Stimulated activated CD4-positive, alpha-beta T cell treated with anti-CD3 and anti-CD28 coated beads, Interleukin-1b, Interleukin-23, amount 100 ng/mL, for 24 hours (primary cell): Measurements from ENCODE around the gene BCAS3.
"Not testable (repeated sequence)": the region's sequence is repeated elsewhere in the genome, so short reads cannot be mapped to it uniquely, and the experiment has no call there.

ENCODE experiments used
- DNase-seq, 4 experiments: peaks; one replicate each; pipeline ENCODE4 v3.0.0-alpha.2; 2020; ENCODE audit warnings: low read depth in 4 of 4, low spot score in 1 of 4

Gene BCAS3

DNA sequence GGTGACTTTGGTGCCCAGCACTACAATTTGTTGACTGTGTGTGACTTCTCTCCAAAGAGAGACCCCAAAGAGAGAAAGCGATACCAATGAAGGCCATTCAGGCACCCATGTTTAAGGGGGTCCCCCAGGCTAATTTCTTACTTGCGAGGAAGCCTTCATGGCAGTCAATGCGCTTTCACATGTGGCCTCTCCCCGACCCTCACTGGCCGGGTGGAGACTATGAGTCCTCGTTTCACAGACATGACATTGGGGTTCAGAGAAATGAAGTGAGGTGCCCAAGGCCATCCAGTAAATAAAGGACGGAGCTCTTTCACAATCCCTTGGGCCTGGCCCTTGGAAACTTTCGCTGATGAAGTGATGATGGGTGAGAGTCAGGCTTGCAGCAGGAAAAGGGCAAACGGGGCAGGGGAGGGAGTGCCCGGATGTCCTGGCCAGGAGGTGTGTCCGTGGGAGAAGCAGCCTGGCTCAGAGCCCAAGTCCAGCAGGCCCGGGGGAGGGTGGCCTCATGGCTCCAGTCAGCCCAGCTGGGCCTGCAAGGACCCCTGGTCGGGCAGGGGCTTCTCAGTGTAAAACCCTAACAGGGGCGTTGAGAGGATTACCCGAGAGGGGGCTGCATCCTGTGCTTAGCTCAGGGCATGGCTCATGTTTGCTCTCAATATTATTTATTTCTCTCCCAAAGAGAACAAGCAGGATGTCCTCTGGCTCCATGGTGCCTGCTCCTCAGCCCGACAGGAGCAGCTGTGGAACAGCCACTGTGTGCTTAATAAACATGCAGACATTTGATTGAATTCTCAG lies 736.7 kb downstream of the BCAS3 start:
- DNase-seq, result no peak

DNA sequence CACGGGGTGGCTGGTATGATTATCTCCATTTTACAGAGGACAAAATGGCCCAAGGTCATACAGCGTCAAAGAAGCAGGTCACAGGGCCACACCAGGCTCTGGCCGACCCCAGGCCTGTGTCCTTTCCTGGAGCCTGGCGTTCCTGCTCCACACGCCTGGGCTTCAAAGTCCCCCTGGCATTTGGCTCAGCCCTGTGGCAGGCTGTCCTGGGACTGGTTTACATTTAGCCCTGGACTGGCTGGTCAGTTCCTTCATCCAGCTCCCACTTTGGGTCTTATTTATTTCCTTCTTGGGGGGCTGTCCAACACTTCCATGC lies 737.2 kb downstream of the BCAS3 start:
- DNase-seq, result no peak

- no peak for DNase-seq
Observed at GRCh38 chr17:61415374-61416210, 737.9 kb downstream of the BCAS3 start.

- no peak for DNase-seq
Observed at GRCh38 chr17:61416211-61416539, 738.5 kb downstream of the BCAS3 start.

DNA sequence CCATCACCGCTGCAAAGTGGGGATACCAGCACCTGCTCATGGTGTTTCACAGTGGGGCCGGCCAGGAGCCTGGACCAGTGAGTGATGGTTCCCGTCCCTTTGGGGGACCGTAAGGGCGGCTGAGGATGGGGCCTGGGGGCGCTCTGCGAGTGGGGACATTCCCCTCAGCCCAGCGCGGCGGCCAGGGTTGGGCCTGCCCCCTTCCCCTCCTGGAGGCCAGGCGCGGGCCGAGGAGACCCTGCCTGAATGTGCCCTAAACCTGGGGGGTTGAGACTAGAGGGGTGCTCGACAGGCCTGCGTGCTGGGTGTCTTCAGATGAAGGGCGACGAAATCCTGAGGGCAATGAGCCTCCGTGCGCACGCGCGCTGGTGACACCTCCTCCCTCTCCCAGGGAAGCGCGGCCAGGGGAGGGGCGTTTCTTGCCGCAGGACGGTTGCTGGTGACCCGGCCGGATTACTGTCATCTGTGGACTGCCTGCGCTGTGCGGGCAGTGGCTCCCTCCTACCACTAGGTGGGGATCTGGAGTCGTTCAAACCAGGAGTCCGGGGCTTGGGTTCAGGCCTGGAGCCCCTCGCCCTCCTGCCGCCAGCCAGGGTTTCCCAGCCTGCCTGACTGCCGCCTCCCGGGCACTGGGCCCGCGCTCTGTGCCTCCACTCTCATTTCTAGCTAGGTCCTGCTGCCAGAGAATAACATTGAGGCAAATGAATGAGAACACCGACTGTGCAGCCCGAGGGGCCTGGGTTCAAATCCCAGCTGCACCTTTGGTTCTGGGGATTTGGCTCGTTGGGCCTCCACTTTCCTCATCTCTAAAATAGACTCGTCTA lies 739.1 kb downstream of the BCAS3 start:
- DNase-seq, result peak in 1 of 4 experiments; percentile 53

- no peak for DNase-seq
Observed at GRCh38 chr17:61418449-61418848, 740.8 kb downstream of the BCAS3 start.

GRCh38 chr17:61419496-61420046 lies 741.9 kb downstream of the BCAS3 start:
- DNase-seq, result no peak

DNA sequence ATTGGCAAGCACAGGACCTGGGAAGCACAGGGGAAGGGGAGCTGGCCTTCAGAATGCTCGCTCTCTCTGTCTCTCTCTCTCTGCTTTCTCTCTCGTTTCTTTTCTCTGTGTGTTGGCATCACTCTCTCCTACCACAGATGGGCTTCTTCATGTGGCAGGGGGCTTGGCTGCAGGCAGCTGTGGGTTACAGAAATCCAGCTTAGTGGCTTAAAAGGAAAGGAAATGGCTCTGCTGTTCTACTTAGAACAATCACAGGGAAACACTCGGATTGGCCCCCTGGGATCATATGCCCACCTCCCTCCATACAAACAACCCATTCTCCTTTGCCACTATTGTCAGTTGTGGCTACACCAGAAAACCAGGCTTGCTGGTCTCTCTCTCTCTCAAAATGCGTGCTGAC lies 742.4 kb downstream of the BCAS3 start:
- DNase-seq, result no peak

GRCh38 chr17:61420745-61421398 lies 743.2 kb downstream of the BCAS3 start:
- DNase-seq, result no peak

GRCh38 chr17:61421460-61421859 lies 743.8 kb downstream of the BCAS3 start:
- no peak for DNase-seq

- DNase-seq, result no peak
Observed at GRCh38 chr17:61422116-61422799, 744.6 kb downstream of the BCAS3 start.

DNA sequence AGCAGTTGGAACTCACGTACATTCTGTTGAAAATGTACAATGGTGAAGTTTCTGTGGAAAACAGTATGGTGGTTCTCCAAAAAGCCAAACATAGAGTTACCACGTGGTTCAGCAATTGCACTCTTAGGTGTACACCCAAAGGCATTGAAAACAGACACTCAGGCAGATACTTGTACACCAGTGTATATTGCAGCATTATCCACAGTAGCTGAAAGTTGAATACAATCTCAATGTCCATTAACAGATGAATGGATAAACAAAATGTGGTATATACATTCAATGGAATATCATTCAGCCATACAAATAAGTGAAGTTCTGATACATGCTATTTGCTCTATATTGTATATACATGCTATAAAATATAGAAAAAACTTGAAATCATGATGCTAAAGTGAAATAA lies 745.2 kb downstream of the BCAS3 start:
- no peak for DNase-seq

DNA sequence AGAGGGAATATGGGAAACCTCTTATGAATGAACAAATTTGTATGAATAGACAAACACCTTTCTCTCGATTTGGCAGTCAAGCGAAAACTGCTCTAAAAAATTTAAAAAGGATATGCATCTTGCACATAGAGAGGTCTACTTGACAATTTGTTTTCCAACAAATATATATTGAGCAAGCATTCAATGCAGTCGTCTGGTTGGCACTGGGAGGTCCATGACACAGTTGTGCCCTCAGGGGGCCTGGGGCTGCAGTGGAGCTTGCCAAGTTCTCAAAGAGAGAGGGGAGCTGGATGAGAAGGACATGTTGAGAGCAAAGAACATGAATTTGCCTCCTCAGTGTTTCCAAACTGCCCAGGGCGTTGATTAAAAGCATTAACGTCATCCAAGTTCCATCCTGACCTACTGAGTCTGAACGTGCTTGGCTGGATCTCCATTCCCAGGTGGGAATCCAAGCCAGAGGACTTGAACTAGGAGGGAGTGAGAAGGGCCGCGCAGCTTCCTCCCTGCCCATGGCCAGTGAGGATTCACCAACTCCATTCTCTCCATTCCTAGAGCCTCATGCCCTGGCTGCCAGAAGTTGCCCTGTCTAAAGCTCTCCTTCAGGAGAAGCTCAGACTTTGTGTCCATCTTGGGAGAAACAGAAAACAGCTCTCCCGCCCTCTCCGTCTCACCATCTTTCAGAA lies 746.5 kb downstream of the BCAS3 start:
- DNase-seq, result no peak

- no peak for DNase-seq
Observed at GRCh38 chr17:61425682-61426481, 748.2 kb downstream of the BCAS3 start.

DNA sequence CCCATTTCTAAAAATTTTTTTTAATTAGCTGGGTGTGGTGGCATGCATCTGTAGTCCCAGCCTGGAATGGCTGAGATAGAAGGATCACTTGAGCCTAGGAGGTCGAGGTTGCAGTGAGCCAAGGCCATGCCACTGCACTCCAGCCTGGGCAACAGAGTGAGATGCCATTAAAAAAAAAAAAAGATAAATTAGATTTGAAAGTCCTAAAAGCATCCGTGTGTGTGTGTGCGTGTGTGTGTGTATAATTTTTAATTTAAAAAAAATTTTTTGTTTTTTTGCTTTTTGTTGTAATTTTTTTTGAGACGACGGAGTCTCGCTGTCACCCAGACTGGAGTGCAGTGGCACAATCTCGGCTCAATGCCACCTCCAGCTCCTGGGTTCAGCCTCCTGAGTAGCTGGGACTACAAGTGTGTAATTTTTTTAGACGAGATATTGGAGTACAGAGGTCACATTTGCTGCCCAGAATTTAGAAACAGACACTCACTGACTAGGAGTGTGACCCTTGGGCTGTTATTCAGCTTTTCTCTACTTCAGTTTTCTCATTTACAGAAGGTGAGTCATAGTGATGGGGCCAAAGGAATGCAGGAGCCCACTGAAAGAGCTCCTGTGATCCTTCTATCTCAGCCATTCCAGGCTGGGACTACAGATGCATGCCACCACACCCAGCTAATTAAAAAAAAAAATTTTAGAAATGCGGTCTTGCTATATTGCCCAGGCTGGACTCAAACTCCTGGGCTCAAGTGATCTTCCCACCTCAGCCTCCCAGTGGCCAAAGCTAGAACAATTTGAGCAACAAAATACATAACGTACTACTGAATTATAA lies 749.0 kb downstream of the BCAS3 start:
- DNase-seq, result no peak

DNA sequence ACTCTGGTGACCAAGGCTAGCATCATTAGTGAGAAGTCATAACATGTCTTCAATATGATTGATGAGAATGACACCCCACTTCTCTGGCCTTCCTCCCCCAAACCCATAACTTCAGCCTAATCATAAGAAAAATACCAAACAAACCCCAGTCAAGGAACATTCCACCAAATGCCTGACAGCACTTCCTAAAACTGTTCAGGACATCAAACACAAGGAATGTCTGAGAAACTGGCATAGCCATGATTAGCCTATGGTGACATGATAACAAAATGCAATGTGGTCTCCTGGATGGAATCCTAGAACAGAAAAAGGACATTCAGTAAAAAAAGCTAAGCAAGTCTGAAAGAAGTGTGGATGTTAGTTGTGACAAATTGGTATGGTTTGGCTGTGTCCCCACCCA lies 749.9 kb downstream of the BCAS3 start:
- no peak for DNase-seq

DNA sequence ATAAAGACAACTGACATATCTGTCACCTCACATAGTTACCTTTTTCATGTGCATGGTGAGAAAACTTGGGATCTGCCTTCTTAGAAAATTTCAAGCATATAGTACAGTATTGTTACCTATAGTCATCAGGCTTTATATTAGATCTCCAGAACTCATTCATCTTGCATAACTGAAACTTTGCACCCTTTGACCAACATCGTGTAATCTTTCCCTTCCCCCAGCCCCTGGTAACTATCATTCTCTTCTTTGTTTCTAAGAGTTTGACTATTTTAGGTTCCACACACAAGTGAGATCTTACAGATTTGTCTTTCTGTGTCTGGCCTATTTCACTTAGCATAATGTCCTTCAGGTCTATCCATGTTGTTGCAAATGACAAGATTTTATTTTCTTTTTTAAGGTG lies 751.6 kb downstream of the BCAS3 start:
- DNase-seq, result no peak

- not testable (repeated sequence) for DNase-seq
Observed at GRCh38 chr17:61429831-61430230, 752.2 kb downstream of the BCAS3 start.
